GM23248 (cell line): Measurements from ENCODE around the gene EFCAB10. TPM values are rescaled to one million over a fixed set of nuclear protein-coding genes. Genes with fewer than 3 reads are reported as not detected.

Experiments used
- DNase-seq: peaks from one replicate; pipeline ENCODE4 v3.0.0-alpha.2; 2015
- H2AFZ ChIP-seq: fragments of 200-600 bp; sonication (generic); 2 replicates; pipeline ENCODE4 v1.6.1; 2016; ENCODE audit warnings: antibody characterized with exemption
- H3F3A ChIP-seq: fragments of 200-600 bp; sonication (generic); 2 replicates; pipeline ENCODE4 v1.6.1; 2016; ENCODE audit warnings: mild to moderate bottlenecking, antibody characterized with exemption, mixed run types; ENCODE audit not compliant: insufficient read depth
- H3K27ac ChIP-seq: fragments of 200-600 bp; sonication (generic); 2 replicates; pipeline ENCODE4 v1.5.1; 2016; ENCODE audit warnings: mild to moderate bottlenecking
- H3K27me3 ChIP-seq: fragments of 200-600 bp; sonication (generic); replicated peaks from 2 replicates; pipeline ENCODE4 v1.6.1; 2016; ENCODE audit warnings: mild to moderate bottlenecking; ENCODE audit not compliant: insufficient read depth
- H3K36me3 ChIP-seq: fragments of 200-600 bp; sonication (generic); 2 replicates; pipeline ENCODE4 v1.6.1; 2016; ENCODE audit warnings: low read depth, mild to moderate bottlenecking
- H3K4me1 ChIP-seq: fragments of 200-600 bp; sonication (generic); 2 replicates; pipeline ENCODE4 v1.6.1; 2016; ENCODE audit warnings: mild to moderate bottlenecking; ENCODE audit not compliant: insufficient read depth
- H3K4me2 ChIP-seq: fragments of 200-600 bp; sonication (generic); one replicate; pipeline ENCODE4 v1.6.1; 2016; ENCODE audit warnings: mild to moderate bottlenecking; ENCODE audit not compliant: unreplicated experiment
- H3K4me3 ChIP-seq: fragments of 200-600 bp; sonication (generic); 2 replicates; pipeline ENCODE4 v1.5.1; 2016; ENCODE audit warnings: mild to moderate bottlenecking
- H3K79me2 ChIP-seq: fragments of 200-600 bp; sonication (generic); 2 replicates; pipeline ENCODE4 v1.6.1; 2016; ENCODE audit warnings: mild to moderate bottlenecking; ENCODE audit not compliant: insufficient read depth
- H3K9ac ChIP-seq: fragments of 200-600 bp; sonication (generic); 2 replicates; pipeline ENCODE4 v1.6.1; 2016; ENCODE audit warnings: mild to moderate bottlenecking
- H3K9me2 ChIP-seq: fragments of 200-600 bp; sonication (generic); 2 replicates; pipeline ENCODE4 v1.6.1; 2016; ENCODE audit warnings: mixed run types, mild to moderate bottlenecking, moderate library complexity; ENCODE audit not compliant: insufficient read depth
- H3K9me3 ChIP-seq: fragments of 200-600 bp; sonication (generic); one replicate; pipeline ENCODE4 v1.6.1; 2017; ENCODE audit warnings: low read depth
- H4K20me1 ChIP-seq: fragments of 200-600 bp; sonication (generic); 2 replicates; pipeline ENCODE4 v1.6.0; 2016; ENCODE audit not compliant: insufficient read depth
- EZH2 ChIP-seq: fragments of 200-600 bp; sonication (generic); IDR thresholded peaks from 2 replicates; pipeline ENCODE4 v1.6.1; 2018; ENCODE audit warnings: antibody characterized with exemption, mild to moderate bottlenecking; ENCODE audit not compliant: insufficient read depth, poor library complexity, severe bottlenecking
- EZH2phosphoT487 ChIP-seq: fragments of 200-600 bp; sonication (generic); IDR thresholded peaks from 2 replicates; pipeline ENCODE4 v1.6.1; 2018; ENCODE audit warnings: antibody characterized with exemption, moderate library complexity, mild to moderate bottlenecking, low read depth; ENCODE audit not compliant: insufficient read depth
- WGBS, 2 experiments: methylation state at CpG; one replicate each; pipeline ENCODE4 v1.1.6; 2015 to 2017; ENCODE audit warnings: low lambda C conversion rate in 2 of 2, low coverage in 1 of 2; ENCODE audit errors: missing lambda C conversion rate in 2 of 2; 5-methylcytosine and 5-hydroxymethylcytosine counted together
- in situ Hi-C: fragments of 300-500 bp; cut with MboI; formaldehyde crosslinking; loops from 2 replicates; pipeline ENCODE4 v1.15.0; 2020
- polyA plus RNA-seq: library from polyadenylated mRNA; unstranded; fragments of >200 nt; fragmentation: Nextera tagmentation; extraction: Ambion mirVana; gene quantifications from 2 replicates; pipeline ENCODE4 v1.2.1, GENCODE V29; 2016
- total RNA-seq: library from RNA; depleted of rRNA; stranded (reverse); fragments of >200 nt; shearing (Covaris generic); gene quantifications from 2 replicates; pipeline ENCODE4 v1.2.3, GENCODE V29; 2014; rRNA removed

EFCAB10 gene
- total RNA-seq: not detected in 2 replicates
- 0.25 and 0.39 TPM in 2 replicates for polyA plus RNA-seq

DNA sequence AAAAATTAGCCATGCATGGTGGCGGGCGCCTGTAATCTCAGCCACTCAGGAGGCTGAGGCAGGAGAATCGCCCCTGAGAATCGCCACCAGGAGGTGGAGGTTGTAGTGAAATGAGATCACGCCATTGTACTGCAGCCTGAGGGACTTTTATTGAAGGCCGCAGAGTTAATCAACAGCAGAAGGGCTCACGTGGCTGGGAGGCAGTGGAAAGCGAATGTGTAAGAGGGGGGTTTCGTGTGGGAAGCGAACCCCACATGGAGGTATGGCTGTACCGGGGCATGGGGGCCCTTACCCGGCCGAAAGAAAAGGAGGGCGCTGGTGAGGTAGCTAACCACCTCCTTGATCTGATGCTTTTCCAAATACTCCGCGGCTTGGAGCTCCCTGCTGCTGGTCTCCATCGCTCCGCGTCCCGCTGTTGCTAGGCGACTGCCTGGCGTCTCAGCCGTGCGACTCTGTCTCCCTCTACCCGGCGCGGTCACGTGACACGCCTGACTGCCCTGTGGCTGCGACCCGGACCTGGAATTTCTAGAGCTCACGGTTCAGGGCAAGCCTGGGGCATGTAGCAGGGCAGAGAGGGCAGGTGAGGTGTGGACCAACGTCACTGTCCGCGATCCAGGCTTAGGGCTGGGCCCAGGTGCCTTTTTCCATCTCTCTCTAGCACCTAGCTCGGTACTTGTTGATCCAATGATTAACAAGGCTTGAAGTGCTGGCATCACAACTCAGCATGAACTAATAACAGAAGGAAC lies at the start of gene EFCAB10:
Gene EFCAB10, minus strand, starts transcription at position 428 of the 746 bp plus-strand sequence. Its CDS starts 30 bp downstream, at position 398.
- peak; percentile 60 for DNase-seq
- Histone ChIP-seq H3K27ac (no peak within 1 kb of the TSS), H2AFZ (peak within 1 kb of the TSS; percentile 66), H3K4me2 (peak within 1 kb of the TSS; percentile 63), H3K4me3 (peak within 1 kb of the TSS; percentile 52), H4K20me1 (no peaks in the 10 kb centered on the region), H3K9me3 (no peaks in the 10 kb centered on the region), H3K36me3 (no peaks in the 10 kb centered on the region), H3K27me3 (no peaks in the 10 kb centered on the region), H3K79me2 (no peaks in the 10 kb centered on the region), H3K9ac (peak within 1 kb of the TSS; percentile 14; the same call in 1 of the 2 replicates), H3K9me2 (no peaks in the 10 kb centered on the region), H3K4me1 (0 out of 2 replicates have a peak, but pooled peaks cover 7% of the 10 kb centered on the region), H3F3A (peaks cover 7% of the 10 kb centered on the region; the same call in 1 of the 2 replicates)
- in situ Hi-C loops: no loop called here
- TF ChIP-seq EZH2phosphoT487: no peak
- TF ChIP-seq EZH2: no peak
- WGBS, 2 experiments: 26 to 27% methylated on average over 36 of the region's 36 CpGs

DNA sequence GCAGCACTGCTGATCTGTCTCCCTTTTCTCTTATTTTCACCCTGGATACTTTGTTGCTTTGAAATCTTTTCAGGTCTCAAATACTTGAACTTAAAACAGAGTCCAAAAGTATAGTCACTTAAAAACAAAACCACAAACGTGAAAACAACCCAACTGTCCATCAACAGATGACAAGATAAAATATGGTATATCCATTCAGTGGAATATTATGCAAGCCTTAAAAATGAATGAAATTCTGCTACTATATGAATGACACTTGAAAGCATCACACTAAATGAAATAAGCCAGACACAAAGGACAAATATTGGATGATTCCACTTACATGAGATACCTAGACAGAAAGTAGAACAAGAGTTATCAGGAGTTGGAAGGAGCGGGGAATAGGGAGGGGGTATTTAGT lies 44.7 kb upstream of the EFCAB10 start:
- Histone ChIP-seq H3K4me2 (no peak overlapping the region), H2AFZ (no peak overlapping the region), H3K9me2 (no peaks in the 10 kb centered on the region), H4K20me1 (no peaks in the 10 kb centered on the region), H3F3A (no peaks in the 10 kb centered on the region), H3K79me2 (no peaks in the 10 kb centered on the region), H3K27me3 (no peaks in the 10 kb centered on the region), H3K36me3 (0 out of 2 replicates have a peak, but pooled peaks cover 10% of the 10 kb centered on the region), H3K4me3 (no peak overlapping the region), H3K9ac (no peak overlapping the region), H3K4me1 (peaks cover 9% of the 10 kb centered on the region), H3K9me3 (no peaks in the 10 kb centered on the region), H3K27ac (no peak overlapping the region)
- TF ChIP-seq EZH2 (no peak), EZH2phosphoT487 (no peak)
- in situ Hi-C loops: no loop called here
- no peak for DNase-seq
- WGBS, 2 experiments: 72 to 76% methylated on average over 2 of the region's 2 CpGs

DNA sequence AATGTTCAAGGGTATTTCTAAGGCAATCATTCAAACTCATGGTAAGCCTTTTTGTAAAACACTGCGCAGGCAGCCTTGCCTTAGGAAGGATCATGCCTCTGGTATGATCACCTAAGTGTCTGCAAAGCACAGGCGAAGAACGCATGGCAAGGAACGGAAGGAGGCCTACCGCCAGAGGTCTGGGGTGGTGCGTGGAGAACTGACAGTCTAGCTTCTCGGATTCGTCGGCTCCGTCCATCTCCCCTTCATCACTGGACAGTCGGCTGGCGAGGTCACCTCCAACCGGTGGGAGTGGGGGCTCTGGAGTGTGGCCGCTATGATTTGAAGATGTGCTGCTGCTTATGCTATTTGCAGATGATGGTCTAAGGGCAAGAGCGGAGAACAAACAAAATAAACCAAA lies 42.6 kb upstream of the EFCAB10 start:
- peaks cover 9% of the 10 kb centered on the region for H3K4me1 ChIP-seq
- no peak overlapping the region for H3K4me3 ChIP-seq
- no peak overlapping the region for H2AFZ ChIP-seq
- no peaks in the 10 kb centered on the region for H3K79me2 ChIP-seq
- no peaks in the 10 kb centered on the region for H3K9me2 ChIP-seq
- H3K9ac ChIP-seq: no peak overlapping the region
- TF ChIP-seq EZH2 (no peak), EZH2phosphoT487 (no peak)
- WGBS, 2 experiments: 98% methylated on average over 15 of the region's 15 CpGs
- DNase-seq: no peak
- 0 out of 2 replicates have a peak, but pooled peaks cover 10% of the 10 kb centered on the region for H3K36me3 ChIP-seq
- in situ Hi-C loops: no loop called here
- H4K20me1 ChIP-seq: no peaks in the 10 kb centered on the region
- no peaks in the 10 kb centered on the region for H3K9me3 ChIP-seq
- H3F3A ChIP-seq: no peaks in the 10 kb centered on the region
- no peaks in the 10 kb centered on the region for H3K27me3 ChIP-seq
- no peak overlapping the region for H3K27ac ChIP-seq
- H3K4me2 ChIP-seq: no peak overlapping the region

DNA sequence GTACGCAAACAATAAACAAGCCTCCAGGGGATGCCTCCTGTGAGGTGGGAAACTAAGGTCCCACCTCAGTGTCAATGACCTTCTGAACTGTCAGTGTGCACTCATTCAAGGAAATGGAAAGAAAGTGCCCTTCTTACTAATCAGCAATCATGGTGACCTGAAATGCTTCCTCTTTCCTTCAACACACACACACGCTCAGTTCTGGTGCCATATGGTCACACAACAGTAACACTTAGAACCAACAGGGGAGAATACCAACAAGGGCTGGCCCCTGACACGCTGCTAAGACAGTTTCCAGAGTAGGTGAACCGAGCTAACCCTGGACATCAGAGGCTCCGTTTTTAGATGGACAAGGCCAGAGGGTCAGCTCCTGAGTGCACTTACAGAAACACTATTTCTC lies 42.1 kb upstream of the EFCAB10 start:
- no peak for DNase-seq
- WGBS, 2 experiments: 90 to 91% methylated on average over 5 of the region's 5 CpGs
- Histone ChIP-seq H4K20me1 (no peaks in the 10 kb centered on the region), H3K27me3 (no peaks in the 10 kb centered on the region), H3K9me3 (no peaks in the 10 kb centered on the region), H3F3A (no peaks in the 10 kb centered on the region), H3K4me2 (no peak overlapping the region), H3K4me1 (peaks cover 9% of the 10 kb centered on the region), H3K27ac (no peak overlapping the region), H3K4me3 (no peak overlapping the region), H3K9ac (no peak overlapping the region), H3K79me2 (no peaks in the 10 kb centered on the region), H3K9me2 (no peaks in the 10 kb centered on the region), H3K36me3 (0 out of 2 replicates have a peak, but pooled peaks cover 10% of the 10 kb centered on the region), H2AFZ (no peak overlapping the region)
- in situ Hi-C loops: no loop called here
- TF ChIP-seq EZH2: no peak
- no peak for TF ChIP-seq EZH2phosphoT487
